ENCODE measurements around the gene AFAP1. TPM values are rescaled to one million over a fixed set of nuclear protein-coding genes. Genes with fewer than 3 reads are reported as not detected.

Gene AFAP1
- total and polyA plus RNA-seq, 2 of the 8 experiments (the other 6 are each of a cell fraction or from before 2014, with no cell fraction given) = 3.6 to 18.2 TPM

GRCh38 chr4:7894098-7894676, 45.5 kb downstream of the AFAP1 start (continued):
- TF ChIP-seq ATF3 (IDR thresholded peaks at IDR 0.05; ENCODE audit: insufficient read depth, low read depth, low read length) (no peak), CBX5 (IDR thresholded peaks at IDR 0.05; ENCODE audit: low read depth, low read length) (no peak), SRF (IDR thresholded peaks at IDR 0.05; ENCODE audit: low read depth, low read length) (no peak)

All from H1 (cell line).